OCI-LY7 (cell line): Measurements from ENCODE around the gene CDK11B.

Experiments used
- CTCF ChIP-seq: fragments of 200-600 bp; sonication (generic); conservative IDR thresholded peaks from 2 replicates; pipeline ENCODE4 v1.5.1; 2014; ENCODE audit warnings: mild to moderate bottlenecking, antibody characterized with exemption, low read length, moderate library complexity, mixed read lengths
- EZH2phosphoT487 ChIP-seq: fragments of 200-600 bp; sonication (generic); IDR thresholded peaks from 2 replicates; pipeline ENCODE4 v1.6.1; 2018; ENCODE audit warnings: low read depth, borderline replicate concordance, mild to moderate bottlenecking, mixed run types, antibody characterized with exemption, low read length, moderate library complexity, mixed read lengths

- TF ChIP-seq CTCF: no peak
- no peak for TF ChIP-seq EZH2phosphoT487
Measured at GRCh38 chr1:1613509-1614082, 45.2 kb downstream of the CDK11B start.
